ENCODE data around the gene CCR5. TPM values are rescaled to one million over a fixed set of nuclear protein-coding genes. Genes with fewer than 3 reads are reported as not detected.

CCR5 gene
- total and polyA plus RNA-seq, 4 donors: 0.06 to 0.75 (median 0.37) TPM

DNA sequence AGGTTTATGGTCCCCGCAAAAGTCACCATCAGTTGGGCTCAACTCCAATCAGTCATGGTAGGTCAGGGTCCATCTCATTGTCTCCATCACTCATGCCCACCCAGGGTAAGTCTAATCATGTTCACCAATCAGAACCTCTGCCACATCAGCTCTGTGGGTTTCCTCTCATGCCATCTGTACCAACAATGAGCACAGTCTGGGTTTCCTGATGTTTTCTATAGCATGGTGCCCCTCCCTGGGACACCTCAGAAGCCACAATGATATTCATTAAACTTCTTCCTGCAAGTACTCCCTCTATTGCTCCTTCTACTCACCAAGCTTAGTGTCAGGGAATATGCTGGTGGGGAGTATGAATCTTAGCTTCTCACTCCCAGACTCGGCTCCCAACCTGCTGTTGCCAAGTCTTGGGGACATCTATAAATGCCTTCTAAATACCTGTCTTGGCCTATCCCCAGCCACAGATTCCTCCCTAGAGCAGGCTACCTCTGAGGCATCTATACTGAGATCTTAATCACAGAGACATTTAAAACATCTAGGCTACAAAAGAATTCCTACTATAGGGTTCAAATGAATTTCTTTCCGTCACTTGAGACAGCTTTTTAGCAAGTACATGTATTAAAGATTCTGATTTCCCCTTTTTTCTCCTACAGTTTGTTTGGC lies 21.8 kb upstream of the CCR5 start:
- Histone ChIP-seq H3K27me3 (ENCODE audit: control insufficient read depth in 4 of 4, insufficient read depth in 4 of 4, low read length in 3 of 4) (no peaks in the 10 kb centered on the region), H3K9me3 (ENCODE audit: control insufficient read depth in 4 of 4, low read length in 3 of 4) (no peaks in the 10 kb centered on the region), H3K4me1 (ENCODE audit: control insufficient read depth in 4 of 4, insufficient read depth in 4 of 4, low read length in 3 of 4) (no peaks in the 10 kb centered on the region), H3K4me3 (ENCODE audit: low read depth in 1 of 3, low read length in 3 of 3) (no peak overlapping the region), H3K27ac (ENCODE audit: low read depth in 1 of 2, low read length in 2 of 2) (no peak overlapping the region), H3K9ac (ENCODE audit: low read depth in 1 of 2, low read length in 2 of 2) (no peak overlapping the region), H3K36me3 (ENCODE audit: control insufficient read depth in 4 of 4, insufficient read depth in 3 of 4, low read depth in 1 of 4, low read length in 3 of 4) (no peaks in the 10 kb centered on the region)
- TF ChIP-seq, protein P1, sequence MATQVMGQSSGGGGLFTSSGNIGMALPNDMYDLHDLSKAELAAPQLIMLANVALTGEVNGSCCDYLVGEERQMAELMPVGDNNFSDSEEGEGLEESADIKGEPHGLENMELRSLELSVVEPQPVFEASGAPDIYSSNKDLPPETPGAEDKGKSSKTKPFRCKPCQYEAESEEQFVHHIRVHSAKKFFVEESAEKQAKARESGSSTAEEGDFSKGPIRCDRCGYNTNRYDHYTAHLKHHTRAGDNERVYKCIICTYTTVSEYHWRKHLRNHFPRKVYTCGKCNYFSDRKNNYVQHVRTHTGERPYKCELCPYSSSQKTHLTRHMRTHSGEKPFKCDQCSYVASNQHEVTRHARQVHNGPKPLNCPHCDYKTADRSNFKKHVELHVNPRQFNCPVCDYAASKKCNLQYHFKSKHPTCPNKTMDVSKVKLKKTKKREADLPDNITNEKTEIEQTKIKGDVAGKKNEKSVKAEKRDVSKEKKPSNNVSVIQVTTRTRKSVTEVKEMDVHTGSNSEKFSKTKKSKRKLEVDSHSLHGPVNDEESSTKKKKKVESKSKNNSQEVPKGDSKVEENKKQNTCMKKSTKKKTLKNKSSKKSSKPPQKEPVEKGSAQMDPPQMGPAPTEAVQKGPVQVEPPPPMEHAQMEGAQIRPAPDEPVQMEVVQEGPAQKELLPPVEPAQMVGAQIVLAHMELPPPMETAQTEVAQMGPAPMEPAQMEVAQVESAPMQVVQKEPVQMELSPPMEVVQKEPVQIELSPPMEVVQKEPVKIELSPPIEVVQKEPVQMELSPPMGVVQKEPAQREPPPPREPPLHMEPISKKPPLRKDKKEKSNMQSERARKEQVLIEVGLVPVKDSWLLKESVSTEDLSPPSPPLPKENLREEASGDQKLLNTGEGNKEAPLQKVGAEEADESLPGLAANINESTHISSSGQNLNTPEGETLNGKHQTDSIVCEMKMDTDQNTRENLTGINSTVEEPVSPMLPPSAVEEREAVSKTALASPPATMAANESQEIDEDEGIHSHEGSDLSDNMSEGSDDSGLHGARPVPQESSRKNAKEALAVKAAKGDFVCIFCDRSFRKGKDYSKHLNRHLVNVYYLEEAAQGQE (IDR thresholded peaks at IDR 0.05): no peak
- TF ChIP-seq NR2F2 (IDR thresholded peaks at IDR 0.05) (no peak), RXRA (IDR thresholded peaks at IDR 0.05) (no peak), YY1 (IDR thresholded peaks at IDR 0.05) (no peak), HNF4A (conservative IDR thresholded peaks at IDR 0.05) (no peak), FOXA1 (IDR thresholded peaks at IDR 0.05) (no peak), HNF4G (IDR thresholded peaks at IDR 0.05) (no peak), JUND (IDR thresholded peaks at IDR 0.05) (no peak), EGR1 (IDR thresholded peaks at IDR 0.05; ENCODE audit: low read depth in 2 of 2) (no peak), RAD21 (IDR thresholded peaks at IDR 0.05) (no peak), FOXA2 (IDR thresholded peaks at IDR 0.05) (no peak), TAF1 (conservative IDR thresholded peaks at IDR 0.05) (no peak)
- TF ChIP-seq, protein P2, sequence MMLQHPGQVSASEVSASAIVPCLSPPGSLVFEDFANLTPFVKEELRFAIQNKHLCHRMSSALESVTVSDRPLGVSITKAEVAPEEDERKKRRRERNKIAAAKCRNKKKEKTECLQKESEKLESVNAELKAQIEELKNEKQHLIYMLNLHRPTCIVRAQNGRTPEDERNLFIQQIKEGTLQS (IDR thresholded peaks at IDR 0.05): no peak
- TF ChIP-seq, protein P3, sequence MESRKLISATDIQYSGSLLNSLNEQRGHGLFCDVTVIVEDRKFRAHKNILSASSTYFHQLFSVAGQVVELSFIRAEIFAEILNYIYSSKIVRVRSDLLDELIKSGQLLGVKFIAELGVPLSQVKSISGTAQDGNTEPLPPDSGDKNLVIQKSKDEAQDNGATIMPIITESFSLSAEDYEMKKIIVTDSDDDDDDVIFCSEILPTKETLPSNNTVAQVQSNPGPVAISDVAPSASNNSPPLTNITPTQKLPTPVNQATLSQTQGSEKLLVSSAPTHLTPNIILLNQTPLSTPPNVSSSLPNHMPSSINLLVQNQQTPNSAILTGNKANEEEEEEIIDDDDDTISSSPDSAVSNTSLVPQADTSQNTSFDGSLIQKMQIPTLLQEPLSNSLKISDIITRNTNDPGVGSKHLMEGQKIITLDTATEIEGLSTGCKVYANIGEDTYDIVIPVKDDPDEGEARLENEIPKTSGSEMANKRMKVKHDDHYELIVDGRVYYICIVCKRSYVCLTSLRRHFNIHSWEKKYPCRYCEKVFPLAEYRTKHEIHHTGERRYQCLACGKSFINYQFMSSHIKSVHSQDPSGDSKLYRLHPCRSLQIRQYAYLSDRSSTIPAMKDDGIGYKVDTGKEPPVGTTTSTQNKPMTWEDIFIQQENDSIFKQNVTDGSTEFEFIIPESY (IDR thresholded peaks at IDR 0.05): no peak
- TF ChIP-seq, protein P4, sequence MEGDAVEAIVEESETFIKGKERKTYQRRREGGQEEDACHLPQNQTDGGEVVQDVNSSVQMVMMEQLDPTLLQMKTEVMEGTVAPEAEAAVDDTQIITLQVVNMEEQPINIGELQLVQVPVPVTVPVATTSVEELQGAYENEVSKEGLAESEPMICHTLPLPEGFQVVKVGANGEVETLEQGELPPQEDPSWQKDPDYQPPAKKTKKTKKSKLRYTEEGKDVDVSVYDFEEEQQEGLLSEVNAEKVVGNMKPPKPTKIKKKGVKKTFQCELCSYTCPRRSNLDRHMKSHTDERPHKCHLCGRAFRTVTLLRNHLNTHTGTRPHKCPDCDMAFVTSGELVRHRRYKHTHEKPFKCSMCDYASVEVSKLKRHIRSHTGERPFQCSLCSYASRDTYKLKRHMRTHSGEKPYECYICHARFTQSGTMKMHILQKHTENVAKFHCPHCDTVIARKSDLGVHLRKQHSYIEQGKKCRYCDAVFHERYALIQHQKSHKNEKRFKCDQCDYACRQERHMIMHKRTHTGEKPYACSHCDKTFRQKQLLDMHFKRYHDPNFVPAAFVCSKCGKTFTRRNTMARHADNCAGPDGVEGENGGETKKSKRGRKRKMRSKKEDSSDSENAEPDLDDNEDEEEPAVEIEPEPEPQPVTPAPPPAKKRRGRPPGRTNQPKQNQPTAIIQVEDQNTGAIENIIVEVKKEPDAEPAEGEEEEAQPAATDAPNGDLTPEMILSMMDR (IDR thresholded peaks at IDR 0.05; ENCODE audit: low read depth, low read length, missing input control): no peak
- WGBS: 89% methylated on average over 3 of the region's 3 CpGs
- DNase-seq (ENCODE audit: low spot score): no peak
